Muscle of leg (tissue), 11 donors: ENCODE measurements around the gene YAP1. TPM values are rescaled to one million over a fixed set of nuclear protein-coding genes. Genes with fewer than 3 reads are reported as not detected.
A peak's percentile ranks its signal among the peaks of the same experiment; 100 is the strongest.

ENCODE experiments used
- DNase-seq: peaks from one replicate; pipeline ENCODE4 v3.0.0; 2013
- H3K27ac ChIP-seq: one replicate; pipeline ENCODE4 v1.5.1; 2013; ENCODE audit warnings: mild to moderate bottlenecking, low read length, control low read depth
- H3K27me3 ChIP-seq: one replicate; pipeline ENCODE4 v1.6.1; 2013; ENCODE audit warnings: low read length; ENCODE audit not compliant: control insufficient read depth, insufficient read depth
- H3K36me3 ChIP-seq: one replicate; pipeline ENCODE4 v1.6.1; 2013; ENCODE audit warnings: low read length; ENCODE audit not compliant: control insufficient read depth, insufficient read depth
- H3K4me1 ChIP-seq: one replicate; pipeline ENCODE4 v1.6.1; 2013; ENCODE audit warnings: low read length; ENCODE audit not compliant: control insufficient read depth, insufficient read depth
- H3K4me3 ChIP-seq: one replicate; pipeline ENCODE4 v1.5.1; 2013; ENCODE audit warnings: low read length, control low read depth
- H3K9me3 ChIP-seq: replicated peaks from 2 replicates; pipeline ENCODE4 v1.6.1; 2013; ENCODE audit warnings: low read depth, low read length; ENCODE audit not compliant: control insufficient read depth
- WGBS: methylation state at CpG from one replicate; pipeline ENCODE4 v1.1.5; 2013; ENCODE audit warnings: missing lambda C conversion rate; ENCODE audit not compliant: insufficient coverage; 5-methylcytosine and 5-hydroxymethylcytosine counted together
- polyA plus RNA-seq, 8 donors: library from polyadenylated mRNA; unstranded; fragments of 120-200 nt; gene quantifications; one replicate each; pipeline versions ENCODE4 v1.2.1 to v1.2.3, GENCODE V29; 2013; ENCODE audit warnings: inconsistent platforms in 1 of 8, low replicate concordance in 1 of 8; ENCODE audit not compliant: insufficient read length in 8 of 8, insufficient read depth in 1 of 8
- total RNA-seq: library from RNA; stranded (reverse); fragments of 120-200 nt; gene quantifications from one replicate; pipeline ENCODE4 v1.2.4, GENCODE V29; 2013

Gene YAP1
- total and polyA plus RNA-seq, 9 donors: 50.5 to 97.9 (median 73.5) TPM

DNA sequence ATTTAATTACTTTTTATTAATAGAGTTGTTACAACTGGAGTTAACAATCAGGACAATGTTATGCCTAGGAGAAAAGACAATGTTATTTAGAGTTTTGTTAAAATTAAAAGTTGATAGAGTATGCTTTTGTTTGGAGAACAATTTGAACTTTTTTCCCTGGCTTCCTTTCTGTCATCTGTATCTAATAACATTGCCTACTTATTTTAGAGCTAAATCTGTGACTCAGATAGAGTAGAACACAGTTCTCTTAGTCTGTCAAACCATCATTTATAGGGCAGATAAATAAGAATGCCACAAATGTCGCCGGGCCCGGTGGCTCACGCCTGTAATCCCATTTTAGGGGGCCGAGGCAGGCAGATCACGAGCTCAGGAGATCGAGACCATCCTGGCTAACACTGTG is 28.9 kb upstream of the YAP1 start:
- WGBS: 66% methylated on average over 4 of the region's 7 CpGs
- no peak overlapping the region for H3K4me3 ChIP-seq
- no peaks in the 10 kb centered on the region for H3K4me1 ChIP-seq
- H3K27ac ChIP-seq: no peak overlapping the region
- H3K36me3 ChIP-seq: no peaks in the 10 kb centered on the region
- no peaks in the 10 kb centered on the region for H3K9me3 ChIP-seq
- DNase-seq: no peak
- no peaks in the 10 kb centered on the region for H3K27me3 ChIP-seq

DNA sequence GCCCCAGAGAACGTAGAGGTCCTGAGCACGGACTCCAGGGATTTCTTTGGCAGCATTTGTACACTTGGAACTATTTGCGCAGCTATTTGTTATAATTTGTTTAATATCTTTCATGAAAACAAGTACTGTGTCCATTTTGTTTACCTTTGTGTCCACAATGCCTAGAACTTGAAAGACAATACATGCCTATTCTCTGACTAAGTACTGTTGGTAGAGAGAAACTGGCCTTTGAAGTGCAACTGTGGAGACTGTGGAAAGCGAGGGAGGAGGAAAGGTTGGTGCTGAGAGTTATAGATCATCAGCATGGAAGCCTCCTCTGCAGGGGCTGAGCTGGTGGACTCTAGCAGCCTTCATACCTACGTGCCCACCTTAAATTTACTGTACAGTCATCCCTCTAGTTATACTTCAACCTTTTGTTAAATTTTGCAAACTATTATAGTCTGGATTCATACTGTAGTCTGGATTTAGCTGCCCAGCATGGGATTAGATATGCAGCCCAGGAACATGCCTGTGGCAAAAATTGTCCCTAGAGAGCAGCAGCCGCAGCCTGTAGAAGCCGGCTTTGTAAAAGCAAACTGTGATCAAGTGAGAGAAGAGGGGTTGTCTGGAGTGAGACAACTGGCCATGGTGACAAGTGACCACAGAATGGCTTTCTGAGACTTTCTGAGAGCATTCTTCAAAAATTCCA is 24.2 kb upstream of the YAP1 start:
- 94% methylated on average over 2 of the region's 7 CpGs for WGBS
- Histone ChIP-seq H3K4me3 (no peak overlapping the region), H3K36me3 (no peaks in the 10 kb centered on the region), H3K27me3 (no peaks in the 10 kb centered on the region), H3K9me3 (no peaks in the 10 kb centered on the region), H3K4me1 (no peaks in the 10 kb centered on the region), H3K27ac (no peak overlapping the region)
- DNase-seq: no peak

DNA sequence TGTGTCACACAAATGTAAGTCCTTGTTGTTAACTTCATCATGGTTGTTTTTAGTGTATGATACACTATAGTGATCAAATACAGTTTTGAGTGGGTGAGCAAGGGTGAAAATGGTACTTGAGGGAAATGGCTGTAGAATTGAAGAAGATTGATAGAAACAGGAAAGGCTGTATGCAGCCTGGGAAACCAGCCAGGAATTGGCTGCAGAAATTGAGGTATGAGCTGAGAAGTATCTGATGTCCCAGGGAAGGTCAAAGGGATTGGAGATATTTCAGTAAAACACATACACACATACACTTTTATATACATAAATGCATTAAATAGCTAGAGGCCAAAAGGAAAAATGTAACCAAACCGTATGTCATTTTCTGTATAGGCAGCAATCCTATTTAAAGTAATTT is 13.1 kb upstream of the YAP1 start:
- H3K9me3 ChIP-seq: no peaks in the 10 kb centered on the region
- H3K4me3 ChIP-seq: no peak overlapping the region
- no CpG with 5 or more reads among the region's 1 CpG for WGBS
- H3K4me1 ChIP-seq: no peaks in the 10 kb centered on the region
- no peaks in the 10 kb centered on the region for H3K36me3 ChIP-seq
- no peak for DNase-seq
- H3K27me3 ChIP-seq: no peaks in the 10 kb centered on the region
- H3K27ac ChIP-seq: no peak overlapping the region

DNA sequence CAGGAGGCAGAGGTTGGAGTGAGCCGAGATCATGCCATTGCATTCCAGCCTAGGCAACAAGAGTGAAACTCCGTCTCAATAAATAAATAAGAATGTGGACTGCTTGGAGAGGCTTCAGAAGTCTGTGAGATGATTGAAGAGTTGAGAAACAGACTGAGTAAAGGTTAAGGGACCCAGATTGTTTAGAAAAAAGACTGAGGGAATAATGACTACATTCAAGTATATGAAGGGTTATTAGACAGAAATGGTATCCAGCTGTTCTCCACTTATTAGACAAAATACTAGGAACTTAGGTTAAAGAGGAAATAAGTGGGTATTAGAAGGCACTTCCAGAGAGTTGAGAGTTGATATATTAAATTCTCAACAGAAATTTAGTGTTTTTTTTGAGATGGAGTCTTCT is 10.5 kb upstream of the YAP1 start:
- no peak for DNase-seq
- Histone ChIP-seq H3K9me3 (no peaks in the 10 kb centered on the region), H3K4me3 (no peak overlapping the region), H3K4me1 (no peaks in the 10 kb centered on the region), H3K36me3 (no peaks in the 10 kb centered on the region), H3K27me3 (no peaks in the 10 kb centered on the region), H3K27ac (no peak overlapping the region)
- WGBS: 90% methylated on average over 2 of the region's 2 CpGs

DNA sequence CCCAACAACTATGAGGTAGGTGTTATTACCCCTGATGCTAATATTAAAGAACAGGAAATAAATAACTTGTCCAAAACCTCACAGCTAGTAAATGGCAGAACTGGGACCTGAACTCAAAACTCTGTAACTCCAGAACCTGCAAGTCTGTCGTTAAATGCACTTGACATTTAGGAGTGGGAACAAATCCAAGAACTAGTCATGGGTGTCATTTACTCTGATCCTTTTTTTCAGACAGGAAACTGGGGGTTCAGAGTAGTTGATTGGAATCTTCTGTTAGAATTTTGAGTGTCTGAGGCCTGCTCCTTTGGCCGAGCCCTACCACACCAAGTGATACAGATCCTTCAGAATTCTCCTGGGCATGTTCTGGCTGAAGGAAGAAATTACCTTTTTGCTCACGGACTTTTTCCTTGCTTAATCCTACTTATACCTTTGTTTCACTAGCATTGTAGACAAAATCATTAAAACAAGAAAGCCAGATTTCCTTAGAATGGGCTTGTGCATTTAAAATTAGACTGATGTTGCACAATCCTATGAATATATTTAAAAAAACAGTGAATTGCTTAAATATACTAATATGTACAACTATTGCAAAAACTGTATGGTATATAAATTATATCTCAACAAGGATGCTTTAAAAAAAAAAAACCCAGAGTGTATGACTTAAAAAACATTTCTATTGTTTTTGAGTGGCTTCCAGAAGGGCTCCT is 1.4 kb upstream of the YAP1 start:
- Histone ChIP-seq H3K4me3 (no peak overlapping the region), H3K36me3 (no peaks in the 10 kb centered on the region), H3K27ac (peak overlapping the region; percentile 95), H3K9me3 (no peaks in the 10 kb centered on the region), H3K4me1 (peaks cover 3% of the 10 kb centered on the region), H3K27me3 (no peaks in the 10 kb centered on the region)
- no peak for DNase-seq
- 40% methylated on average over 1 of the region's 3 CpGs for WGBS

DNA sequence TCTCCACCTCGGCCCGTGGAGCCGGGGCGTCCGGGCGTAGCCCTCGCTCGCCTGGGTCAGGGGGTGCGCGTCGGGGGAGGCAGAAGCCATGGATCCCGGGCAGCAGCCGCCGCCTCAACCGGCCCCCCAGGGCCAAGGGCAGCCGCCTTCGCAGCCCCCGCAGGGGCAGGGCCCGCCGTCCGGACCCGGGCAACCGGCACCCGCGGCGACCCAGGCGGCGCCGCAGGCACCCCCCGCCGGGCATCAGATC is 439 bp downstream of the YAP1 start:
- Histone ChIP-seq H3K4me1 (peaks cover 3% of the 10 kb centered on the region), H3K27me3 (no peaks in the 10 kb centered on the region), H3K4me3 (peak overlapping the region; percentile 87), H3K27ac (peak overlapping the region; percentile 99), H3K36me3 (peaks cover 2% of the 10 kb centered on the region), H3K9me3 (no peaks in the 10 kb centered on the region)
- DNase-seq: no peak
- WGBS: under 1% methylated on average over 31 of the region's 31 CpGs

DNA sequence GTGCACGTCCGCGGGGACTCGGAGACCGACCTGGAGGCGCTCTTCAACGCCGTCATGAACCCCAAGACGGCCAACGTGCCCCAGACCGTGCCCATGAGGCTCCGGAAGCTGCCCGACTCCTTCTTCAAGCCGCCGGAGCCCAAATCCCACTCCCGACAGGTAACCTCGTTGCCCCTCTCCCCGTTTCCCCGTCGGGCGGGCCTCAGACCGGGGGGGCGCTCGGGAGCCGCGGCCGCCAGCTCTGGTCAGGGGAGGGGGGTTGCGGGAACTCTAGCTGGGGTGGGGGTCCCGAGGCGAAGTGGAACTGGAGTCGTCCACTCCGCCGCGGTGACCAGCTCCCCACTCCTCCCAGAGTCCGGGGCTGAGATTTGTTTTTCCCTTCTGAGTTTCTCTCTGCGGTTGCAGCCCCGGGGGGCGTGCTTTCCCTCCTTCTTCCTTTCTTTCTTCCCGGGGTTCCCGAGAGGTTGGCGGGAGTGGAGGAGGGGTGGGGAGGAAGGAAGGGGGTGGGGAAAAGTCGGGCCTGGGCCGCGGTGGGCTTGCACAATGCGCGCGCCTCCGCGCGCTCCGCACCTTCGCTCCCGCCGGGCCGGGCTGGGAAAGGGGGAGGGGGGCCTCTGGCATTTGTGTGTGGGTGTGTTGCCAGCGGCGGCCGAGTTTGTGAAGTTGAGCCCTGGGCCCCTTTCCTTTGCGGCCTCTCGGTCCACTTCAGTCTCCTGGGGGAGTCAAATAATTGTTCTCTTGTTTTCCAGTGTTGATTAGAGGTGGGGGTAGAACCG is 952 bp downstream of the YAP1 start:
- H3K36me3 ChIP-seq: peaks cover 2% of the 10 kb centered on the region
- no peaks in the 10 kb centered on the region for H3K9me3 ChIP-seq
- no peaks in the 10 kb centered on the region for H3K27me3 ChIP-seq
- 0% methylated on average over 22 of the region's 61 CpGs for WGBS
- H3K27ac ChIP-seq: peak overlapping the region; percentile 99
- DNase-seq: peak; percentile 90
- peak overlapping the region; percentile 87 for H3K4me3 ChIP-seq
- H3K4me1 ChIP-seq: peaks cover 3% of the 10 kb centered on the region

DNA sequence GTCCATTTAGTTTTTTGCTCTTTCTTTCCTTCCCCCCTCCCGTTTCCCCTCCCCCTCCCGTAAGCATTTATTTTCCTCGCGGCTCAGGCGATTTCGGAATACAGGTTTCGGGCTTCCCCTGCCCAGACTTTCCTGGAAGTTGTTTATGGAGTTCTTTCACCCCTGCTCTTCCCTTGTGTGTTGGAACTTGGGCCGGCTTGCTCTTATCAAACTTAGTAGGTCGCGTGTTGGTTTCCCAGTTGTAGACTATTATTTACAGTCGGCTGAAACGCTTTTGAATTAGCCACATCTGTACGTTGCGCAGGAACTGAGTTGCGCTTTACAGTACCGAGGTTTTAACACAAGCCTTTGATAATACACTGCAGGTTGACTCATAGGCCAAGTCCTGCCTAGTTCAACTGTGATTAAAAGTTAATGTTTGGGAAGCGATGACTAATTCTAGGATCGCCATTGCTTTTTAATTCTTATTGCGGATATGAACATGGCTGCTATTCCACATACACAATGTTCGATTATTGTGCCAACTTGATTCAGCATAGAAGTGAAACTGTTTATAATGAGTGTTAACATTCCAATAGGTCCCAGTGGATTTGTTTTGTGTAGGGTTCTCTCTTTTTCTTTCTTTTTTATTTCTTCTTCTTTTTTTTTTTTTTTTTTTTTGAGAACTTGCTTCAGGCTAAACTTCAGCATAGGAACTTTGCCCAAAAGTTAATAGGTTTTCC is 1.7 kb downstream of the YAP1 start:
- DNase-seq: peak; percentile 85
- peaks cover 3% of the 10 kb centered on the region for H3K4me1 ChIP-seq
- WGBS: 2% methylated on average over 10 of the region's 20 CpGs
- peak overlapping the region; percentile 99 for H3K27ac ChIP-seq
- H3K27me3 ChIP-seq: no peaks in the 10 kb centered on the region
- H3K9me3 ChIP-seq: no peaks in the 10 kb centered on the region
- H3K4me3 ChIP-seq: peak overlapping the region; percentile 87
- H3K36me3 ChIP-seq: peaks cover 2% of the 10 kb centered on the region

DNA sequence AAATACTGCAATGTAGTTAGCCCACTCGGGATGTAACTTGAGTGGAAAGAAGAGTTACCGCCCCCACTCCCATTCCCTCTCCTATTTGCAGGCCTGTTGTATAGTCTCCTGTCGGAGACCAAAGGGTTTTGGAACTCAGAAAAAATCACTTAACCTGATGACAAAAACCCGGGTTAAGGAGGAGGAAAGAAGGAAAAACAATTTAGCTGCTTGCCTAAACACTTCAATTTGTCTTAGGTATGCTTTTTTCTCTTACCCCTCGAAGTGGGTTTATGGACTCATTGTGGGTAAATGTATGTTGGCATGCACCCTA is 2.2 kb downstream of the YAP1 start:
- no CpG with 5 or more reads among the region's 5 CpGs for WGBS
- Histone ChIP-seq H3K36me3 (peaks cover 2% of the 10 kb centered on the region), H3K27ac (peak overlapping the region; percentile 99), H3K9me3 (no peaks in the 10 kb centered on the region), H3K4me1 (peaks cover 3% of the 10 kb centered on the region), H3K4me3 (peak overlapping the region; percentile 87), H3K27me3 (no peaks in the 10 kb centered on the region)
- DNase-seq: peak; percentile 86

DNA sequence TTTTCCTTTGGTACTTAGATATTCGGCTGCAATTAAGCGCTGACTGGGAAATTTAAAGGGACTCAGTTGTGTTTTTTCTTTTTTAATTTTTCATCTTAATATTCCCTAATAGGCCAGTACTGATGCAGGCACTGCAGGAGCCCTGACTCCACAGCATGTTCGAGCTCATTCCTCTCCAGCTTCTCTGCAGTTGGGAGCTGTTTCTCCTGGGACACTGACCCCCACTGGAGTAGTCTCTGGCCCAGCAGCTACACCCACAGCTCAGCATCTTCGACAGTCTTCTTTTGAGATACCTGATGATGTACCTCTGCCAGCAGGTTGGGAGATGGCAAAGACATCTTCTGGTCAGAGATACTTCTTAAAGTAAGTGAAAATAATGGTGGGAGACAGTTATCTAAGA is 3.8 kb downstream of the YAP1 start:
- DNase-seq: no peak
- 33% methylated on average over 1 of the region's 4 CpGs for WGBS
- no peaks in the 10 kb centered on the region for H3K9me3 ChIP-seq
- H3K27ac ChIP-seq: no peak overlapping the region
- H3K27me3 ChIP-seq: no peaks in the 10 kb centered on the region
- peaks cover 4% of the 10 kb centered on the region for H3K36me3 ChIP-seq
- H3K4me1 ChIP-seq: peaks cover 3% of the 10 kb centered on the region
- H3K4me3 ChIP-seq: no peak overlapping the region
